A549 treated with Hydrocortisone at 1 μM for 4 hours (cell line): ENCODE data around the gene DHRS4. TPM values are rescaled to one million over a fixed set of nuclear protein-coding genes. Genes with fewer than 3 reads are reported as not detected.

Source experiments
- total RNA-seq: library from RNA; stranded (reverse); fragments of 200-300 nt; extraction: Qiagen RNA extraction; gene quantifications from 5 replicates; pipeline ENCODE4 v1.2.3, GENCODE V29; 2022

DHRS4 gene
- total RNA-seq: 43.0 to 48.9 TPM (median 46.1 TPM) in 5 replicates

GRCh38 chr14:23953464-23954278 lies at the start of gene DHRS4:
TSS of gene DHRS4 (plus strand) at chr14:23953770. CDS start at chr14:23953789, 19 bp downstream.

GRCh38 chr14:23988607-23989363 lies 35.2 kb downstream of the DHRS4 start, which contains the start of gene DHRS4L2:
TSS of gene DHRS4L2 (plus strand) at chr14:23988929. CDS start at chr14:23988948, 19 bp downstream.

Other genes starting within 250 kb of the DHRS4 start
- gene DHRS4L2, start 35.2 kb downstream of the DHRS4 start, total RNA-seq: 23.3 to 33.3 TPM (median 29.5 TPM) in 5 replicates
- gene CARMIL3, start 98.2 kb downstream of the DHRS4 start, total RNA-seq: 0.25 to 0.62 TPM (median 0.54 TPM) in 5 replicates
- 0.15 to 0.17 TPM in 2 of 5 replicates, not detected in the others for gene CPNE6, start 117.8 kb downstream of the DHRS4 start, total RNA-seq
- 18.3 to 21.2 TPM (median 19.7 TPM) in 5 replicates for gene PCK2, start 140.5 kb downstream of the DHRS4 start, total RNA-seq
- gene DCAF11, start 161.0 kb downstream of the DHRS4 start, total RNA-seq: 19.6 to 26.7 TPM (median 20.6 TPM) in 5 replicates
- 0.59 to 0.94 TPM (median 0.69 TPM) in 5 replicates for gene NRL, start 161.2 kb downstream of the DHRS4 start, total RNA-seq
- gene FITM1, start 176.9 kb downstream of the DHRS4 start, total RNA-seq: 0.13 to 0.18 TPM (median 0.14 TPM) in 3 of 5 replicates, not detected in the others
- 159 to 189 TPM (median 167 TPM) in 5 replicates for gene PSME1, start 182.4 kb downstream of the DHRS4 start, total RNA-seq
- gene EMC9, start 187.8 kb downstream of the DHRS4 start, total RNA-seq: 46.8 to 61.3 TPM (median 57.0 TPM) in 5 replicates
- 143 to 202 TPM (median 162 TPM) in 5 replicates for gene PSME2, start 192.8 kb downstream of the DHRS4 start, total RNA-seq
- 23.2 to 36.4 TPM (median 28.7 TPM) in 5 replicates for gene RNF31, start 193.7 kb downstream of the DHRS4 start, total RNA-seq
- 15.5 to 20.2 TPM (median 17.9 TPM) in 5 replicates for gene IRF9, start 207.5 kb downstream of the DHRS4 start, total RNA-seq
- gene REC8, start 218.3 kb downstream of the DHRS4 start, total RNA-seq: 2.6 to 5.9 TPM (median 4.3 TPM) in 5 replicates
- gene IPO4, start 235.0 kb downstream of the DHRS4 start, total RNA-seq: 74.1 to 86.9 TPM (median 75.7 TPM) in 5 replicates
- 61.4 to 81.2 TPM (median 65.5 TPM) in 5 replicates for gene TM9SF1, start 241.7 kb downstream of the DHRS4 start, total RNA-seq